HepG2 (cell line): ENCODE measurements around the gene GRIK1. TPM values are rescaled to one million over a fixed set of nuclear protein-coding genes. Genes with fewer than 3 reads are reported as not detected.
A peak's percentile ranks its signal among the peaks of the same experiment; 100 is the strongest.

Experiments
- ATAC-seq: fragments of 200-7000 bp; cut with Tn5 transposase; 3 replicates; pipeline ENCODE4 v1.9.1; 2020; ENCODE audit warnings: mild to moderate bottlenecking, moderate library complexity
- BruUV-seq: library from RNA; stranded (reverse); fragments of 400-500 nt; replicated peaks from 2 replicates; lab custom pipeline; 2021; lab: Mats Ljungman, UMichigan
- CTCF ChIA-PET: fragments of 300-600 bp; formaldehyde crosslinking; extraction: SDS; loops from one replicate; lab custom pipeline; 2021; ENCODE audit warnings: low total read pairs, inconsistent platforms, low intra/inter-chr PET ratio; lab: Yijun Ruan, JAX
- POLR2A ChIA-PET: fragments of 350-600 bp; sonication (Branson Sonifier 250); formaldehyde crosslinking; loops from one replicate; lab custom pipeline; 2020; ENCODE audit warnings: antibody characterized with exemption, inconsistent platforms; lab: Yijun Ruan, JAX
- DNase-seq: peaks from one replicate; pipeline ENCODE4 v3.0.0-alpha.2; 2015; ENCODE audit warnings: low spot score
- FAIRE-seq: peaks from 3 replicates; lab custom pipeline; 2011; peaks lifted over from hg19 to GRCh38; lab: Jason Lieb, UNC
- H2AFZ ChIP-seq: one replicate; pipeline ENCODE4 v1.6.1; 2011; ENCODE audit warnings: low read length, inconsistent platforms
- H3K27ac ChIP-seq: fragments of 300-600 bp; 3 replicates; pipeline ENCODE4 v1.8.0; 2011; ENCODE audit warnings: mixed run types, mild to moderate bottlenecking, mixed read lengths, low read length, inconsistent platforms; ENCODE audit not compliant: insufficient read depth; ENCODE audit errors: extremely low read length
- H3K27me3 ChIP-seq, 2 experiments: fragments of 200-600 bp in 1 of 2; 2 replicates in 1 of 2; 3 replicates in 1 of 2; pipeline versions ENCODE4 v1.6.0 to v1.8.0; 2011; ENCODE audit warnings: low read length in 2 of 2, mild to moderate bottlenecking in 2 of 2, moderate library complexity in 2 of 2, inconsistent platforms in 1 of 2; ENCODE audit not compliant: insufficient read depth in 2 of 2, control insufficient read depth in 1 of 2
- H3K36me3 ChIP-seq, 2 experiments: fragments of 200-600 bp in 1 of 2; replicated peaks in 1 of 2; 2 replicates in 1 of 2; 3 replicates in 1 of 2; pipeline versions ENCODE4 v1.5.1 to v1.8.0; 2011; ENCODE audit warnings: low read length in 2 of 2, inconsistent platforms in 1 of 2; ENCODE audit not compliant: insufficient read depth in 2 of 2, control insufficient read depth in 1 of 2
- H3K4me1 ChIP-seq: 2 replicates; pipeline ENCODE4 v1.5.1; 2012; ENCODE audit warnings: low read length, inconsistent platforms; ENCODE audit not compliant: insufficient read depth
- H3K4me2 ChIP-seq: 2 replicates; pipeline ENCODE4 v1.6.0; 2011; ENCODE audit warnings: low read depth, low read length, inconsistent platforms
- H3K4me3 ChIP-seq, 3 experiments: fragments of 200-600 bp in 1 of 3; sonication (generic), shearing (Covaris generic) in 1 of 3; replicated peaks in 1 of 3; 2 replicates each; pipeline ENCODE4 v1.5.1; 2011 to 2016; ENCODE audit warnings: low read length in 3 of 3, inconsistent platforms in 2 of 3, low read depth in 2 of 3, mild to moderate bottlenecking in 2 of 3, control low read depth in 1 of 3, mixed read lengths in 1 of 3; ENCODE audit not compliant: insufficient read depth in 1 of 3
- H3K79me2 ChIP-seq: one replicate; pipeline ENCODE4 v1.6.1; 2011; ENCODE audit warnings: low read length, inconsistent platforms; ENCODE audit not compliant: insufficient read depth
- H3K9ac ChIP-seq: 2 replicates; pipeline ENCODE4 v1.6.0; 2011; ENCODE audit warnings: mild to moderate bottlenecking, low read depth, low read length, inconsistent platforms; ENCODE audit not compliant: insufficient read depth
- H3K9me3 ChIP-seq: 2 replicates; pipeline ENCODE4 v1.5.1; 2012; ENCODE audit warnings: mild to moderate bottlenecking, low read length
- H4K20me1 ChIP-seq: 2 replicates; pipeline ENCODE4 v1.6.0; 2011; ENCODE audit warnings: inconsistent platforms, mild to moderate bottlenecking, low read length, moderate library complexity; ENCODE audit not compliant: insufficient read depth
- DMTF1 ChIP-seq: sonication (generic); formaldehyde crosslinking; IDR thresholded peaks from 2 replicates; pipeline ENCODE4 v1.4.0; 2020; ENCODE audit warnings: mild to moderate bottlenecking, missing genetic modification reagents
- MAFG ChIP-seq: sonication (generic); formaldehyde crosslinking; IDR thresholded peaks from 2 replicates; pipeline ENCODE4 v1.5.1; 2020; ENCODE audit warnings: mild to moderate bottlenecking, missing genetic modification reagents
- MTA3 ChIP-seq: sonication (generic); formaldehyde crosslinking; IDR thresholded peaks from 2 replicates; pipeline ENCODE4 v1.4.0; 2020; ENCODE audit warnings: missing genetic modification reagents
- PATZ1 ChIP-seq: sonication (generic); formaldehyde crosslinking; IDR thresholded peaks from 2 replicates; pipeline ENCODE4 v1.4.0; 2020; ENCODE audit warnings: missing genetic modification reagents
- REPIN1 ChIP-seq: sonication (generic); formaldehyde crosslinking; IDR thresholded peaks from 2 replicates; pipeline ENCODE4 v1.8.0; 2022; ENCODE audit warnings: missing genetic modification reagents, low read depth, mild to moderate bottlenecking, borderline replicate concordance
- ZFAT ChIP-seq: sonication (generic); formaldehyde crosslinking; conservative IDR thresholded peaks from 2 replicates; pipeline ENCODE4 v1.8.1; 2023; ENCODE audit warnings: missing genetic modification reagents, inconsistent platforms
- ZNF235 ChIP-seq: sonication (generic); formaldehyde crosslinking; IDR thresholded peaks from 2 replicates; pipeline ENCODE4 v1.8.1; 2023; ENCODE audit warnings: mild to moderate bottlenecking, missing genetic modification reagents, borderline replicate concordance
- ZNF331 ChIP-seq: sonication (generic); formaldehyde crosslinking; IDR thresholded peaks from 2 replicates; pipeline ENCODE4 v1.4.0; 2020; ENCODE audit warnings: missing genetic modification reagents
- ZNF350 ChIP-seq: sonication (generic); formaldehyde crosslinking; IDR thresholded peaks from 2 replicates; pipeline ENCODE4 v1.4.0; 2020; ENCODE audit warnings: mild to moderate bottlenecking, low read depth, missing genetic modification reagents, borderline replicate concordance
- ZNF772 ChIP-seq: sonication (generic); formaldehyde crosslinking; IDR thresholded peaks from 2 replicates; pipeline ENCODE4 v1.5.0; 2020; ENCODE audit warnings: mild to moderate bottlenecking, missing genetic modification reagents
- WGBS: methylation state at CpG from one replicate; pipeline ENCODE4 v1.1.6; 2017; ENCODE audit warnings: low lambda C conversion rate; 5-methylcytosine and 5-hydroxymethylcytosine counted together
- in situ Hi-C: cut with HindIII; loops from 2 replicates; pipeline ENCODE4 v1.10.0; 2017; ENCODE audit warnings: low pct_unique_long_range_greater_than_20kb; ENCODE audit not compliant: extremely low pct_ligation_motif_present
- intact Hi-C: fragments of 100-400 bp; cut with micrococcal nuclease; formaldehyde crosslinking; loops from one replicate; pipeline ENCODE4 v1.10.0; 2022; ENCODE audit not compliant: unreplicated experiment
- polyA plus RNA-seq, 8 experiments: library from polyadenylated mRNA; depleted of rRNA in 3 of 8; stranded (reverse) in 7 of 8; unstranded in 1 of 8; fragments of >200 nt; fragmentation: Illumina TruSeq in 4 of 8; extraction: Trizol in 4 of 8; gene quantifications; 2 replicates each; pipeline versions ENCODE4 v1.2.1 to v1.2.3, GENCODE V29; 2011 to 2016; ENCODE audit warnings: low read depth in 4 of 8, missing spikeins in 1 of 8, mixed read lengths in 1 of 8; ENCODE audit not compliant: insufficient read depth in 1 of 8
- total RNA-seq, 5 experiments: library from RNA; depleted of rRNA; stranded (reverse); fragments of >200 nt; fragmentation: Illumina TruSeq; extraction: Trizol; gene quantifications; 2 replicates each; pipeline ENCODE4 v1.2.3, GENCODE V29; 2016; ENCODE audit warnings: low read depth in 1 of 5
- TF ChIP-seq, protein P1 (sequence below): sonication (generic); formaldehyde crosslinking; IDR thresholded peaks from 2 replicates; pipeline ENCODE4 v1.4.0; 2020; ENCODE audit warnings: mild to moderate bottlenecking, missing genetic modification reagents, borderline replicate concordance

GRIK1 gene
- total and polyA plus RNA-seq, 2 of the 13 experiments (the other 11 are each of a cell fraction or from before 2014, with no cell fraction given): not detected

DNA sequence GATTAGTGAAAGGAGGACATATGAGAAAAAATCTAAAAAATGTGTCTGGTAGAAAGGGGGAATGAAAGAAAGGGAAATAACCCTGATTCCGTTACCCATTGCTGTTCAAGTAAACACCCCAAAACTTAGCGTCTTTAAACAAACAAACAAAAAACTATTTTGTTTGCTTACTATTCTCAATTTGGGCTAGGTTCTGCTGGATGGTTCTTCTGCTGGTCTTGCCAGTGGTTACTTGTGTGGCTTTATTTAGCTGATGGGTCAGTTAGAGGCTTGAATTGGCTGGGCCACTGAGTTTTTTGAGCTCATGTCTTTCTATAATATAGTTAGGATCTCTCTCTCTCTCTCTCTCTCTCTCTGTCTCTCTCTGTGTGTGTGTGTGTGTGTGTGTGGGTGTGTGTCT lies 112.1 kb downstream of the GRIK1 start:
- H3K36me3 ChIP-seq: no peaks in the 10 kb centered on the region
- in situ Hi-C loops (loop anchor here (25.0 kb wide), 1 partner anchor 740 kb away; no protein-coding TSS in a partner anchor), intact Hi-C loops (no loop called here)
- CTCF ChIA-PET: no interaction called here
- H3K4me3 ChIP-seq: no peak overlapping the region
- no peak overlapping the region for H3K4me2 ChIP-seq
- H3K27ac ChIP-seq: no peak overlapping the region
- H2AFZ ChIP-seq: no peak overlapping the region
- POLR2A ChIA-PET: no interaction called here
- no TSS peak for BruUV-seq
- H4K20me1 ChIP-seq: no peaks in the 10 kb centered on the region
- TF ChIP-seq ZNF331 (CRISPR knock-in tag): peak; percentile 89
- no peak for TF ChIP-seq REPIN1 (CRISPR knock-in tag)
- DNase-seq (no peak), FAIRE-seq (no peak), ATAC-seq (no peak)
- H3K9me3 ChIP-seq: peaks cover 62% of the 10 kb centered on the region
- H3K4me1 ChIP-seq: no peaks in the 10 kb centered on the region
- no peaks in the 10 kb centered on the region for H3K79me2 ChIP-seq
- WGBS: 22% methylated on average over 2 of the region's 2 CpGs
- no peaks in the 10 kb centered on the region for H3K27me3 ChIP-seq
- H3K9ac ChIP-seq: no peak overlapping the region

DNA sequence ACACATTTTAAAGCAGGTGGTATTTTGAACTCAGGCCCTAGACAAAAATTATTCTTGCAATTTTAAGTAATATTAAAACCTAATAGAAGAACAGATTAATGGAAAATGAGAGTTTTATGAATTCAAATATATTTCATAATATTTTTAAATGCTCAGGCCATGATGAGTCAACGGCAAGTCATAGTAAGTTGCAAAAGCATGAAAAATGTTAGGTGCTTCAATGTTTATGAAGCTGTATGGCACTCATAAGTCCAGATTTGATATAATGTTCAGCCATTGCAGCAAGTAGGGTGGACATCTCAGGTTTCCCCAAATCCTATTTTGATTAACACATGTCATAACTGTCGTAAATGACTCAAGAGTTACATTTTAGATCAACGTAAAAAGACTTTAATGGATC lies 112.6 kb downstream of the GRIK1 start:
- H3K27me3 ChIP-seq: no peaks in the 10 kb centered on the region
- ChIA-PET CTCF (no interaction called here), POLR2A (no interaction called here)
- no peak for FAIRE-seq
- no peaks in the 10 kb centered on the region for H3K79me2 ChIP-seq
- H3K36me3 ChIP-seq: no peaks in the 10 kb centered on the region
- no peaks in the 10 kb centered on the region for H3K4me1 ChIP-seq
- H2AFZ ChIP-seq: no peak overlapping the region
- WGBS: 40% methylated on average over 3 of the region's 3 CpGs
- no peaks in the 10 kb centered on the region for H4K20me1 ChIP-seq
- in situ Hi-C loops (loop anchor here (25.0 kb wide), 1 partner anchor 740 kb away; no protein-coding TSS in a partner anchor), intact Hi-C loops (no loop called here)
- peaks cover 57% of the 10 kb centered on the region for H3K9me3 ChIP-seq
- no peak overlapping the region for H3K9ac ChIP-seq
- no TSS peak for BruUV-seq
- no peak overlapping the region for H3K4me2 ChIP-seq
- H3K4me3 ChIP-seq: no peak overlapping the region
- no peak overlapping the region for H3K27ac ChIP-seq
- no peak for ATAC-seq
- DNase-seq: no peak
- TF ChIP-seq MAFG (CRISPR knock-in tag) (no peak), PATZ1 (CRISPR knock-in tag) (no peak), ZNF772 (CRISPR knock-in tag) (no peak), ZNF235 (CRISPR knock-in tag) (no peak), ZFAT (no peak), DMTF1 (CRISPR knock-in tag) (no peak), MTA3 (CRISPR knock-in tag) (no peak), ZNF350 (no peak)
- TF ChIP-seq, protein P1, sequence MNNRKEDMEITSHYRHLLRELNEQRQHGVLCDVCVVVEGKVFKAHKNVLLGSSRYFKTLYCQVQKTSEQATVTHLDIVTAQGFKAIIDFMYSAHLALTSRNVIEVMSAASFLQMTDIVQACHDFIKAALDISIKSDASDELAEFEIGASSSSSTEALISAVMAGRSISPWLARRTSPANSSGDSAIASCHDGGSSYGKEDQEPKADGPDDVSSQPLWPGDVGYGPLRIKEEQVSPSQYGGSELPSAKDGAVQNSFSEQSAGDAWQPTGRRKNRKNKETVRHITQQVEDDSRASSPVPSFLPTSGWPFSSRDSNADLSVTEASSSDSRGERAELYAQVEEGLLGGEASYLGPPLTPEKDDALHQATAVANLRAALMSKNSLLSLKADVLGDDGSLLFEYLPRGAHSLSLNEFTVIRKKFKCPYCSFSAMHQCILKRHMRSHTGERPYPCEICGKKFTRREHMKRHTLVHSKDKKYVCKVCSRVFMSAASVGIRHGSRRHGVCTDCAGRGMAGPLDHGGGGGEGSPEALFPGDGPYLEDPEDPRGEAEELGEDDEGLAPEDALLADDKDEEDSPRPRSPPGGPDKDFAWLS (CRISPR knock-in tag): no peak
